Colonic mucosa (tissue), 4 donors: ENCODE results near the gene HDLBP. TPM values are rescaled to one million over a fixed set of nuclear protein-coding genes. Genes with fewer than 3 reads are reported as not detected.

ENCODE experiments used
- DNase-seq: peaks from one replicate; pipeline ENCODE4 v3.0.0-alpha.2; 2020
- H3K27ac ChIP-seq: fragments of 200-600 bp; one replicate; pipeline ENCODE4 v1.8.0; 2021
- H3K27me3 ChIP-seq: fragments of 200-600 bp; one replicate; pipeline ENCODE4 v1.8.0; 2021
- H3K36me3 ChIP-seq: fragments of 200-600 bp; one replicate; pipeline ENCODE4 v1.8.0; 2021
- H3K4me1 ChIP-seq: fragments of 200-600 bp; one replicate; pipeline ENCODE4 v1.8.0; 2021; ENCODE audit warnings: mild to moderate bottlenecking
- H3K4me3 ChIP-seq: fragments of 200-600 bp; one replicate; pipeline ENCODE4 v1.8.0; 2021
- H3K9ac ChIP-seq, 2 donors: one replicate each; pipeline ENCODE4 v1.7.0; 2013; ENCODE audit warnings: control low read depth in 2 of 2, low read depth in 2 of 2, low read length in 2 of 2
- H3K9me3 ChIP-seq: fragments of 200-600 bp; one replicate; pipeline ENCODE4 v1.8.0; 2021
- intact Hi-C: fragments of 100-400 bp; cut with DNase I; formaldehyde crosslinking; loops from one replicate; pipeline ENCODE4 v1.14.1; 2022
- total RNA-seq, 2 donors: library from RNA; stranded (reverse); fragmentation: NEBNext Ultra II Directional in 1 of 2; extraction: Animal tissue kit (Norgen Biotek cat#: 25700) in 1 of 2; gene quantifications; one replicate each; pipeline ENCODE4 v1.2.1, GENCODE V29; 2021
- TF ChIP-seq, protein P1 (sequence below): fragments of 200-600 bp; IDR thresholded peaks from one replicate; pipeline ENCODE4 v1.8.0; 2022; ENCODE audit warnings: antibody characterized with exemption, mild to moderate bottlenecking
- donor health status: healthy.
- donor health status: DM: no; HTN: no; CAD: no.
- donor health status: DM: no; HTN: no; CAD: no.

Gene HDLBP
- total RNA-seq, 2 donors from 2014 or later, result 483 to 625 TPM

DNA sequence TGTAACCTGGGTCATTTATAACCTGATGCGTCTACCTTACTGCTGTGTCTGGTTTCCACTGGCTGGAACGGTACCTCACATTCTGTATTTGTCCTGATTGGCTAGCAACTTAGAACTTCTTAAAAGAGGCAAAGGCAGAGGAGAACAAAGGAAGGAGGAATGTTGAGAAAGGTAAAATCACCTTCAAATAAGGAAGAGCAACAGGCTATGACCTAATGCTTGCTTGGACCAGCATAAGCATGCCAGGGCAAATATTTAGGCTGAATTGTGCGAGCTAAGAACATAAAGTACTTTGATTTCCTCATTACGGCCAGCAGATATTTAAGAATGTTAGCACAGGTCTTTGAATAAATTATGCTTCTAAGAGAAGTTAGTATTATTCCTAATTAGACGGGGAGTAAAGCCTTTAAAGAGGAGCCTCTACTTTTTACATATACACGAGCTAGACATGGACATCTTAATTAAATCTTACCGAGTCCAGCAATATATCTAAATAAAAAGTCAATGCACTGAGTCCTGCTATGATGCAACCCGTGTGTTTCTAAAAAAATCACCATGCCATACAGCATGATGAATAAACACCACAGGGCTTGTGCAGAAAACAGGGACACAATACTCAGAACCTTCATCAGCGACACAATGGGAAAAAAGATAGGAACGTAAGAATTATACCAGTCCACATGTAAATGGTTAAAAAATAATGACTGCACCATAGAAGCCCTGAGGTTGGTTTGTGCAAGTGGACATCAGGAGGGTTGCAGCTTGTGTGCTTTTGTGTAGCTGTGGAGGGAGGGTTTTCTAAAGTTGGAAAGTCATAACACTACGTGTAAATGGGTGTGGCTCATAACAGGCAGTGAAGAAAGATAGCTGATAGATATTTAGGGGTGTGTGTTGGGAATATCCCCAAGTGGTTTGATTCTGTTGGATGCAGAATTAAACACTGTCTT, 14.5 kb upstream of the HDLBP start:
- H3K9ac ChIP-seq, result peak overlapping the region in 1 of 2 donors; percentile 9
- intact Hi-C loops, result no loop called here
- H3K36me3 ChIP-seq, result no peaks in the 10 kb centered on the region

DNA sequence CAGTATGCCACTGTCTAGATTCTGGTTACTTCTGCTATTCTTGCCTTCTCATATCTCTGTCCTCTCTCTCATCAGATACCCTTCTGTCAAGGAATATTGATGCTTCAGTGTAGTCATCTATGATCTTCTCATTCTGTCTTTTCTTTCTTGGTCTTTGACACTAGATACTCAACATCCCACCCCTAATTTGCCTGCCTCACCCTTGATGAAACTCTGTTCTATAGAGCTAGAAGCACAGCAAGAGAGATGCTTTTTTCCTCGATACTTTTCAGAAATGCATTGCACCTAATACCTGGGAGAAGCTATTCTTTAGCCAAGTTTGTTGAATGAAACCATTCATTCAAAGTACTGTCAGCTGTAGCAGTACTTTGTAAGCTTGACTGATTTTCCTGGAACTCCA, 9.8 kb upstream of the HDLBP start:
- no peaks in the 10 kb centered on the region for H3K4me1 ChIP-seq
- H3K9ac ChIP-seq, result no peak overlapping the region
- intact Hi-C loops, result no loop called here
- H3K27ac ChIP-seq, result no peak overlapping the region
- no peak overlapping the region for H3K4me3 ChIP-seq
- H3K27me3 ChIP-seq, result no peaks in the 10 kb centered on the region
- no peaks in the 10 kb centered on the region for H3K36me3 ChIP-seq
- TF ChIP-seq, protein P1, sequence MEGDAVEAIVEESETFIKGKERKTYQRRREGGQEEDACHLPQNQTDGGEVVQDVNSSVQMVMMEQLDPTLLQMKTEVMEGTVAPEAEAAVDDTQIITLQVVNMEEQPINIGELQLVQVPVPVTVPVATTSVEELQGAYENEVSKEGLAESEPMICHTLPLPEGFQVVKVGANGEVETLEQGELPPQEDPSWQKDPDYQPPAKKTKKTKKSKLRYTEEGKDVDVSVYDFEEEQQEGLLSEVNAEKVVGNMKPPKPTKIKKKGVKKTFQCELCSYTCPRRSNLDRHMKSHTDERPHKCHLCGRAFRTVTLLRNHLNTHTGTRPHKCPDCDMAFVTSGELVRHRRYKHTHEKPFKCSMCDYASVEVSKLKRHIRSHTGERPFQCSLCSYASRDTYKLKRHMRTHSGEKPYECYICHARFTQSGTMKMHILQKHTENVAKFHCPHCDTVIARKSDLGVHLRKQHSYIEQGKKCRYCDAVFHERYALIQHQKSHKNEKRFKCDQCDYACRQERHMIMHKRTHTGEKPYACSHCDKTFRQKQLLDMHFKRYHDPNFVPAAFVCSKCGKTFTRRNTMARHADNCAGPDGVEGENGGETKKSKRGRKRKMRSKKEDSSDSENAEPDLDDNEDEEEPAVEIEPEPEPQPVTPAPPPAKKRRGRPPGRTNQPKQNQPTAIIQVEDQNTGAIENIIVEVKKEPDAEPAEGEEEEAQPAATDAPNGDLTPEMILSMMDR, result no peak
- DNase-seq, result no peak
- H3K9me3 ChIP-seq, result no peaks in the 10 kb centered on the region

More for the DNA sequence above, 14.5 kb upstream of the HDLBP start:
- Histone ChIP-seq H3K4me1 (no peaks in the 10 kb centered on the region), H3K9me3 (no peaks in the 10 kb centered on the region), H3K27ac (no peak overlapping the region), H3K4me3 (no peak overlapping the region), H3K27me3 (no peaks in the 10 kb centered on the region)
- no peak for DNase-seq
- TF ChIP-seq, protein P1, result no peak

DNA sequence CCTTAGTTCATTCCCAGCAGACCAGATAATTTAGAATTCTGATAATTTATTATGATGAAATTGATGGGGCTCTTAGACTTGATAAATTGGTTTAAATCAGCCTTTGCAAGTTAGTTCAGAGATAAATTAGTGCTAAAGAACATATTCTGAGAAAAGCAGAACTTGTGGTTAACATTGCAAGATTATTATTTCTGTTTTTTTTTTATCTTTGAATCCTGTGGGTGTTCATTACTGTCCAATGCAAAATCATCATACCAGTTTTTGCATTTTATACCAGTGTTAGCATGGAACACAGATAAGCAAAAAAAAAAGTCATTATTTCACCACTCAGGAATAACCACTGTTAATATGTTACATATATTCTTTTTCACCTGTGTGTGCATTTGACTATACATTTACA, 9.3 kb upstream of the HDLBP start:
- intact Hi-C loops, result no loop called here
- no peaks in the 10 kb centered on the region for H3K36me3 ChIP-seq
- H3K4me3 ChIP-seq, result no peak overlapping the region
- DNase-seq, result no peak
- no peaks in the 10 kb centered on the region for H3K4me1 ChIP-seq
- no peaks in the 10 kb centered on the region for H3K9me3 ChIP-seq
- no peak overlapping the region for H3K9ac ChIP-seq
- H3K27me3 ChIP-seq, result no peaks in the 10 kb centered on the region
- H3K27ac ChIP-seq, result no peak overlapping the region
- TF ChIP-seq, protein P1, result no peak

DNA sequence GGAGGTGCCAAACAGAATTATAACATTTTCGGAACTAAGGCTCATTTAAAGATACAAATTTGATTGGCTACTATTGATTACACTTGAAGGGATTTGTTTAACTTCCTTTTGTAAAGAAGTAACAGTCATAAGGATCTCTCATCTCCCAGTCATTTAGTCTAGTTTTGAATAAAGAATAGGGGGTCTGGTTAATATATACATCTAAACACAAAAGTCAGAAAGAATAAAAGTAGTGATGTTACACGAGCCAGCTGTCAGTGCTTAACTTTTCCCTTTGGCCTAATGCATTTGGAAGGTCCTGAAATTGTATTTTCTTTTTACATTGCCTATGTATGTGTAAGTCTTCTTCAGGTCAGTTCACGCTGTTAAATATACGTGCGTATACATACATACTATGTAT, 8.3 kb upstream of the HDLBP start:
- intact Hi-C loops, result no loop called here
- Histone ChIP-seq H3K4me1 (no peaks in the 10 kb centered on the region), H3K36me3 (no peaks in the 10 kb centered on the region), H3K9ac (no peak overlapping the region), H3K4me3 (no peak overlapping the region), H3K27me3 (no peaks in the 10 kb centered on the region), H3K9me3 (no peaks in the 10 kb centered on the region), H3K27ac (no peak overlapping the region)
- TF ChIP-seq, protein P1, result no peak
- DNase-seq, result no peak

DNA sequence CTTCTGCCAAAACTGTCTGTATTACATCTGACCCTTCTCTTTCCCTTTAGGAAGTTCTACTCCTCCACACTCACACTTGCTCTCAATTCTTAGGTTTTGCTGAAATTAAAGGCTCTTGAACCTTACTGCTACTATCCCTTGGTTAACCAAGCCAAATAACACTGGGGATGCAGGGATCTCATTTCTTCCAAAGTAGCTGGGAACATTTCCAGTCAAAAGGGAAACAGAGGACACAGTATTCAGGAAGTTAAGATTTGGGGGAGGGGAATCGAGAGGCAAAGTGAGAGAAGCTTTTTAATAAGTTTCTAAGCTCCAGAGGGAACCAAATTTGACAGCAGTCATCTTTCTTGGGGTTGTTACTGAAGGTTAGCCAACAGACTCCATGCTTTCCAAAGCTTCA, 6.4 kb upstream of the HDLBP start:
- Histone ChIP-seq H3K4me3 (no peak overlapping the region), H3K4me1 (no peaks in the 10 kb centered on the region), H3K36me3 (no peaks in the 10 kb centered on the region), H3K9ac (no peak overlapping the region), H3K27me3 (no peaks in the 10 kb centered on the region), H3K27ac (no peak overlapping the region), H3K9me3 (no peaks in the 10 kb centered on the region)
- no peak for DNase-seq
- intact Hi-C loops, result no loop called here
- TF ChIP-seq, protein P1, result no peak
